NCI-H748 (cell line): ENCODE measurements around the gene GSAP.
"Not testable (repeated sequence)": the region's sequence is repeated elsewhere in the genome, so short reads cannot be mapped to it uniquely, and the experiment has no call there.

Experiments
- DNase-seq: peaks from one replicate; lab custom pipeline; 2025; ENCODE audit not compliant: unreplicated experiment; lab: John Stamatoyannopoulos, UW

GSAP gene

GRCh38 chr7:77367976-77368375, 48.2 kb downstream of the GSAP start:
- DNase-seq = no peak

GRCh38 chr7:77362905-77363304, 53.2 kb downstream of the GSAP start:
- no peak for DNase-seq

GRCh38 chr7:77360969-77361368, 55.2 kb downstream of the GSAP start:
- no peak for DNase-seq

GRCh38 chr7:77360104-77360503, 56.0 kb downstream of the GSAP start:
- no peak for DNase-seq

GRCh38 chr7:77359599-77359998, 56.5 kb downstream of the GSAP start:
- DNase-seq = no peak

- DNase-seq = no peak
These were observed 61.2 kb downstream of the GSAP start for GRCh38 chr7:77354914-77355313.

- DNase-seq = no peak
These were observed 61.7 kb downstream of the GSAP start for GRCh38 chr7:77354484-77354883.

GRCh38 chr7:77353911-77354310, 62.2 kb downstream of the GSAP start:
- DNase-seq = no peak

- no peak for DNase-seq
These were observed 62.8 kb downstream of the GSAP start for GRCh38 chr7:77353407-77353721.

- DNase-seq = no peak
These were observed 63.3 kb downstream of the GSAP start for GRCh38 chr7:77352665-77353406.

GRCh38 chr7:77351539-77352004, 64.6 kb downstream of the GSAP start:
- no peak for DNase-seq

GRCh38 chr7:77349141-77349540, 67.0 kb downstream of the GSAP start:
- DNase-seq = no peak

- DNase-seq = no peak
These were observed 67.8 kb downstream of the GSAP start for GRCh38 chr7:77348371-77348813.

GRCh38 chr7:77346441-77346840, 69.7 kb downstream of the GSAP start:
- no peak for DNase-seq

- DNase-seq = not testable (repeated sequence)
These were observed 70.7 kb downstream of the GSAP start for GRCh38 chr7:77345426-77345825.

- no peak for DNase-seq
These were observed 76.4 kb downstream of the GSAP start for GRCh38 chr7:77339726-77340125.

GRCh38 chr7:77338883-77339629, 77.1 kb downstream of the GSAP start:
- no peak for DNase-seq

GRCh38 chr7:77338260-77338659, 77.9 kb downstream of the GSAP start:
- DNase-seq = no peak

- no peak for DNase-seq
These were observed 78.6 kb downstream of the GSAP start for GRCh38 chr7:77337456-77337990.

GRCh38 chr7:77335581-77335980, 80.6 kb downstream of the GSAP start:
- DNase-seq = no peak

- not testable (repeated sequence) for DNase-seq
These were observed 82.1 kb downstream of the GSAP start for GRCh38 chr7:77334039-77334438.
